GM18498 (cell line): ENCODE measurements around the gene SHISA5.

Experiments
- ATAC-seq: cut with Tn5 transposase; IDR thresholded peaks from one replicate; pipeline ENCODE4 v1.9.1; 2021; ENCODE audit warnings: mild to moderate bottlenecking, moderate library complexity; ENCODE audit not compliant: unreplicated experiment

Gene SHISA5

DNA sequence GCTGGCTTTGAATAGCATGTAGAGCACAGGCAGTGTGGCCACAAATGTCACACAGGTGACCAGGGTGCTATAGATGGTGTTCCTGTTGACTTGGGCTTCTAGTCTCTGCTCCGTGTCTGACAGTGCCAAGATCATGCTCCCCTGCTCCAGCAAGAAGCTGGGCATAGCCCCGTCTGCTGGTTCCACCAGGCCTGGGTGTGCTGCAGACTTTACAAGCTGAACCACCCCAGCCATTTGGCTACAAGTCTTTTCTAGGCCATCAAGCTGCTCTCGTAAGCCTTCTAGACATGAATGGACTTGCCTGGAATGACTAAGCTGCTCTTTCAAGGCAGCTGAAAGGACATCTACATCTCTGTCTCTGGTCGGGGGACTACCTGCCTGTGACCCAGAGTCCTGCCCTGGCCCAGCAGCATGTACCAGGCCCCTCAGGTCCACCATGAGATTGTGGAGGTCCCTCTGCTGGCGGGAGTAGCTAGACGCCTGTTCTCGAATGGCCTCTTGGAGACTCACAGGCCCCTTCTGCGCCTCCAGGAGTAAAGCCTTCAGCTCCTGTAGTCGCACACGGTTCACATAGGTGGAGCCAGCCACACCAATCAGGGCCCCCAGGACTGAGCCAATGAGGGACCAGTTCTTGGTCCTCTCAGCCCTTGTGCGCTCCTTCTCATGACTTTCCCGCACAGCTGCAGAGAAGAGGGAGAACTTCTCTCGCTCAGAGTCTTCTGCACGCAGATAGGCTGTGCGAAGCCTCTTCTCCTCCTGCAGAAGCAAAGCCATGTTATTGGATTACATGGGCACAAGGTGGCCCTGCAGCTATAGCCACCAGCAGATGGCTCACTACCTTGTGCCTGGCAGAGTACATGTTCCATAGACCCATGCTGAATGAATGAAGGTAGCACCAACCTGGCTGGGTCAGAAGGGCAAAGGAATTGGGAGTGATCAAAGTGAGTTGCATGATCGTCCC, 71.3 kb downstream of the SHISA5 start:
- no peak for ATAC-seq

DNA sequence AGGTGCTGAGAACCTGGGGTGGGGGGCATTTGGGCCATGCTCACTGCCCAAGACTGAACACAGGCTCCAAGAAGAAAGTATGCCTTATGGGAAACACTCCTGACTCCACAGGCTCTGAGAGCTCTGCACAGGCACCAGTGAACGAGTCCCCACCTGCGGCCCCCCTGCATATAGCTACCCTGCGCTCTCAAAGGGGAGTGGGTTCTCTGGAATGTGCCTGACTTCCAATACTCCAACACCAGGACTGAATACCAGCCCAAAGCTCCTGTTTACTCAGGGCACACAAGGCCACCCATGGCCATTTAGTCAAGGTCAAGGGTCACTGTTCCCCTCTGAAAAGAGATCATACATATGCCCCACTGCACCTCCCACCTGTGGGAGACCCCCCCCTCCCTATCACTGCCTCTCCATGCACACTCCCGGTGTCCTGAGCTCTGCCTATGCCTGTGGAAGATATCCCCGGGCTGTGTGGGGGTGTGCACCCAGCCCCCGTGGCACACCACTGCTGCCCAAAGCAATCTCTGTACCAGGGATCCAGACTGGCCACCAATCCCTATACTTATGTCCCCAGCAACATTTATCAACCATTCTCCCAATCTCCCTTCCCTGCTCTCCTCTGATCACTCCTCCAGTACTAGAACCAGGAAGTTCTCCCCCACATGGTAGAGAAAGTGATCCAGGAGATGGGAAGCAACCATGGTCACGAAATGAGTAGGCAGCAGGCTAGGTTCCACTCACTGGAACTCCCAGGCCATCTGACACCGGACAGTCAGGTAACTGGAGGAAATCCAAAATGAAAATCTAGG, 72.5 kb downstream of the SHISA5 start:
- no peak for ATAC-seq

DNA sequence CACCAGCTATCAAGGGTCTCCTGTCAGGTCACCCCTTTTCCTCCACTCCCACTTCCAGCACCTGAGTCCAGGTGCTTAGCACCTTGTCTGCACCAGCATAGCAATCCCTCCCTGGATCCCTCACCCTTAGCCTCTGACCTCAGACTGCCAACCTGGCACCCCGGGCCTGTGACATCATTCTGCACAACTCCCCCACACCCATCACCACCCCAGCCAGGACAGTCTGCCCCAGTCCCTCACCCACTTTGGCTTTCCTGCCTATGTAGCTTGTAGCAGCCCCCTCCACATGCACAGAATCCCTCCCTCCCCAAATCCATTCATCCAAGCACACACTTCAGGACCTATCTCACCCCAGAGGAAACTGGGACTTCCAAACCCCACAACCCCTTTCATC, 73.3 kb downstream of the SHISA5 start:
- no peak for ATAC-seq

DNA sequence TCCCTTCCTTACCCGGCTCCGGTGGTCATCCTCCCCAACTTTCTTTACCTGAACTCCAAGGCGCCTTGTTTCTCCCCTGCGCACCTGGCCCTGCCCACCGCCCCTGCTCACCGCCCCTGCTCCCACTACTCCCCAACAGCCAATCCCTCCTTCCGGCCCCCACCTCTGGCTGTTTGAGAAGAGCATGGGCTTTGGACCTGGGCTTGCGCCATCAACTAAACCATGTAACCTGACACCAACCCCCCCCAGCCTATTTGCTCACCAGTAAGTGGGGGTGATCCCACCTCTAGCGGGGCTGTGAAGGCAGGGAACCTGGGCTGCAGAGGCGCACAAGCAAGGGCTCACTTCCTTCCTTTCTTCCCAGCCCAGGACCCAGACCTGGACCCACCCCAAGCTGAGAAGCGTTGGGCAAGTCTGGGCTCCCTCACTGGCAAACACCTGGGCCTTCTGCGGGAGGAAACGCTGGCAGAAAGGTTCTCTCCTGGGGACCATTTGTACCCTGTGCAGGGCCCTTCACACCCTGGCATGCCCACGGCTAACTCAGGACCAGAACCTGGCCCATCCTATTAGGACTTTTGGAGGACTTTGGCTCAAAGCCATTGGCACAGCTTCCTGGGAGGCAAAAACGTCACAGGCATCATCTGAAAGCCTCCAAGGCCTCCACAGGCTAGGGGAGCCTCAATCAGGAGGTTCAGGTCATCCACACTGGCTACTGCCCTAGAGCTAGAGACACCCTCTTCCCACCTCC, 73.8 kb downstream of the SHISA5 start, which contains the start of gene PLXNB1:
Gene PLXNB1, minus strand, starts transcription at position 127 of the 748 bp plus-strand sequence. CDS start 5,475 bp downstream, outside the sequence.
- ATAC-seq: no peak

DNA sequence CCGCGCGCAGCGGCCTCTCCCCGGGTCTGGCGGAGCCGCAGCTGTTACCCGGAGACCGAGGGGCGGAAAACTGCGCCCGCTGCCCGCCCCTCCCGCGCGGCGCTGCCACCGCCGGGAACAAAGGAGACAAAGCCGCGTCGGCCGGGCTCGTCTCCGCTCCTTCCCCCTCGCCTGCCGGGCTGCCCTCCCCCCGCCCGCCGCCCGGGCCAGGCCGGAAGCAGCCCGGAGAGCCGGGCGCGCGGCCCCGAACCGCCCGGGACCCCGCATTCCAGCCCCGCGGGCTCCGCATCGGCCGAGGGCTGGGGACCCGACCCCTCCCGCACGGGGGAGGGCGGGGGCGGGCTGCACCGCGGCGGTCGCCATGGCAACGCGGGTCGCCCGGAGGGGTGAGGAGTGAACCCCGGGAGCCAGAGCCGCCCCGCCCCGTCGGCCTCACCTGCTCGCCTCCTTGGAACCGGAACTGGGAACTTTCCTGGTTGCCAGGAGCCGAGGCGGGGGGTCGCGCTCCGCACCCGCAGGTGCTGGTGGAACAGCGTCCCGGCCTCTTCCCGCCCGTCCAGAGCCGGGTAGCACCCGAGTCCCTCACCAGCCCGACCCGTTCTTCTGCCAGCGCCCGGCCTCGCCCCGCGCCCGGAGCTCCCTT, 74.5 kb downstream of the SHISA5 start:
- peak; percentile 51 for ATAC-seq

DNA sequence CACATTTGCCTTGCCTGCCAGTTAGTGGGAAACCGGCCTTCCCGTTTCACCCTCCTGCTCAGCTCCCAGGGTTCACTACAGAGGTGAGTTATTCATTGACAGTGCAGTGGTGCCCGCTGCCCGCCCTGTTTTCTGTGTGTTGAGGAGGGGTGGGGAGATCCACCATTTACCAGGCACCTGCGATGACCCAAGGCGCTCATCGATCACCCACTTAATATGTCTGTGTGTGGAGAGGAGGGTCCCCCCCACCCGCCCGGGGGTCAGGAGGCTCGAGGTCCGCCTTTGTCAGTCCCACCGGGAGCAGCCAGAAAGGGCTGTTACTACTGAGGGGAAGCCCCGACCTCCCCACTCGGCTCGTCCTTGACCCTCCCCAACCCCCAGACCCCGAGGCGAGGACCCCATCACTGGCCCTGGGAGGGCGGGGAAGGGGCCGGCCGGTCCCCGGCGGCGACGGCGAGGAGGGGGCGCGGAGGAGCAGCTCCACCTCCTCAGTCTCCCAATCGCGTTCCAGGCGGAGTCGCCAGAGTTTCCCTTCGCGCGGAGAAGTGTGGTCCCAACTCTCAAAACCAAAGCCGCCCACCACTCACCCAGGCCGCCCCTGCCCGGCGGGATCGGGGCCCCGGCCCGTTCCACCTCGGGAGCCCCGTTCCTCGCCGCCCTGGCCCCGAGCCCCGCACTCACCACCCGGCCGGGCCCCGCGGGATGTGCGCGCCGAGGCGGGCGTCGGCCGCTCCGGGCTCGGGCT, 75.2 kb downstream of the SHISA5 start:
- ATAC-seq: peak; percentile 37

DNA sequence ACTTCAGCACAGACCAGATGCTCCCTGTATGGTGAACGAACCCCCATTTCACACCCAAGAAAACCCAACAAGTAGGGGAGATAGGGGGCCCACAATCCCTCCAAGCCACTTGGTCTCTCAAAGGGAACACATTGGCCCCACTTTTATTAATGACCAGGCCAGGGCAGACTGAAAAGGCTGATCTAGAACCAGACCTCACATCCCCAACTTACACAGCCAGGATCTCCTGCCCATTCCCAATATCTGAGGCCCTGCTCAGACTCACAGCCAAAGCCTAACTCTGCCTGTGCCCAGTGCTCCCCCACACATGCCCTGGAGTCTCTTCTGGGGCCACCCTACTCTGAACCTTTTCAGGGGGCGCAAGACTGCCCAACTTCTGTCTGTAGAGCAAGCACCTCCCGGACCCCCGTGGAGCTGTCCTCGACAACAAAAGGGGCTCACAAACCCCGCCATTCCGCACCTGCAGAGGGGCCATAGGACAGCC, 75.8 kb downstream of the SHISA5 start:
- no peak for ATAC-seq

DNA sequence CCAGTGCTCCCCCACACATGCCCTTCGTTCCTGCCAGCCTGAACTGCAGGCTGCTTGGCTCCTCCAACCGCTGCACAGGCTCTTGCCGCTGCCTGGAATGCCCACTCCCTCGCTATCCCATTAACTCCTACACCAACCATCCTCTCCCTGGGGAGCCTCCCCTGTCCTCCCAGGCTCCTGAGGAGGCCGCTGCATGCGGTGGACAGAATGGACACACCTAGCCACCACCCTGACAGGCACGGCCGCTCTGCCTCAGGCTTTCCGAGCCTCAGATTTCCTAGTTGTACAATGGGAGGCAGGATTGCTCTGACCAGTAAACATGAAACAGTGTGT, 76.4 kb downstream of the SHISA5 start:
- ATAC-seq: no peak

DNA sequence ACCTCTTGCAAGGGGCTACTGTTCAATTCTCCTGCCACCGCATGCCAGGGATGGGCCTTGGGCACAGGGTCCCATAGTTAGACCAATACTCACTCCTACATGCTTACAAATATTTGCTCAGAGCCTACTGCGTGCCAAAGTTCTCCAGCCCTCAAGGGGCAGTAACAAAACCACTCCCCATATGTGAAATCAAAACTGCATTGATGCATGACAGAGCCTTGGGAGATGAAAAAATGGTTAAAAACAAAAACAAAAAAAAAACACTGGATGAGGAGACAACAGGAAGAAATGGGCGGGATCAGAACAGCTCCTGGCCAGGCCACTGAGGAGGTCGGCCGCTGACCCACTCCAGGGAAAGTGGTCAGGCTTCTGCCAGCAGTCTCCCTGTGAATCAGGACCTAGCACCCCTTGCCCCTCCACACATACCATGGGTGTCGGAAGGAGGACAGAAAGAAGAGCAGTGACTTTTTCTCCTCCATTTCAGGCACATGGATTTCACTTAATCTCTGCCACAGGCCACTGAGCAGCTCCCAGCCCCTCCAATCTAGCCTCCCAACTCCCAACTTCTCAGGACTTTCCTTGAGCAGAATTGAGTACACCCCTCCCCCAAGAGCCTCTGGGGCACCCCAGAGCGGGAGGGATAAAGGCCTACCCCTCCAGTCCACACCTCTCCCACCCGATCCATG, 76.9 kb downstream of the SHISA5 start:
- no peak for ATAC-seq

DNA sequence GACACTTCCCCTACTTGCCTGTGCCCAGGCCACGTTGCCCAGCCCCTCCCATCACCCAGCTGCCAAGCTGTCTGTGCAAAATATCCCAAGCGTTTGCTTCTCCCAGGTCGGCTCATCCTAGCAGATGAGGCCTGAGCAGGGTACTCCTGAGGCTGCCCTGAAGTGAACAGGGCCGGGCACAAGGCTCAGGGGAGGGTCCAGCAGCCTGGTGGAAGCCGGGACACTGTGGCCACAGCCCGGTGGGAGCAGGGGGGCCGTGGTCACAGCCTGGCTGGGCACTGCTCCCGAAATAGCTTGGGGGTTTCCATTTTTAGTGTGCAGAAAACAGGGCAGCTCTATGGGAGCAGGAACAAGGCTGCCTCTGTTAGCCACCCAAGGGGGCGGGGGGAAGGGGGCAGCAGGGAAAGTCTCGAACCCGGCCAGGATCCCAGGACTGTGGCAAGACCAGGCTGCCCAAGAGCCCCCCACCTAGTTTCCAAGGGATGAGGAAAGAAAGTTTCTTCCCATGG, 77.5 kb downstream of the SHISA5 start:
- ATAC-seq: no peak

DNA sequence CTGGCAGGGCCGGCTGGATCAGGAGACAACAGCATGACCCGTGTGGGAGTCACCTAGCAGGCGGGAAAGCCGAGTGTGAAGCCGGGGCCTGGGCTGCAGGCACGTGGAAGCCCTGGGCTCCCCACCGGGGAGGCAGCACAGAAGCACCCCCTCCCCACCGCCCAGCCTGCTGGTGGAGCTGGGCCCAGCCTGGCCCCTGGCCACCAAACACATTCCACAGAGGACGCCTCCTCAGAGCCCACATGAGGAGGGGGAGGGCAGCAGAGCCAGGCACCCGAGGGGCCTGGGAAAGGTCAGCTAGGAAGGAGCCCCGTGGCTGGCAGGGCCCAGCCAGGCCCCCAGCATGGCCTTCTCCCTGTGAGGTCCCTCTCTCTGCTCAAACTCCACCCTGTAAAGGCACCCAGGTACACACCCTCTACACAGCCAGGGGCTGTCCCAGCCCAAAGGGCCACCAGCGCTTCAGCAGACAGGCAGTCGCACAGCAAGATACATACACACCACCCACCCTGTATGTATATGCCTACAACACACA, 78.6 kb downstream of the SHISA5 start:
- ATAC-seq: no peak

DNA sequence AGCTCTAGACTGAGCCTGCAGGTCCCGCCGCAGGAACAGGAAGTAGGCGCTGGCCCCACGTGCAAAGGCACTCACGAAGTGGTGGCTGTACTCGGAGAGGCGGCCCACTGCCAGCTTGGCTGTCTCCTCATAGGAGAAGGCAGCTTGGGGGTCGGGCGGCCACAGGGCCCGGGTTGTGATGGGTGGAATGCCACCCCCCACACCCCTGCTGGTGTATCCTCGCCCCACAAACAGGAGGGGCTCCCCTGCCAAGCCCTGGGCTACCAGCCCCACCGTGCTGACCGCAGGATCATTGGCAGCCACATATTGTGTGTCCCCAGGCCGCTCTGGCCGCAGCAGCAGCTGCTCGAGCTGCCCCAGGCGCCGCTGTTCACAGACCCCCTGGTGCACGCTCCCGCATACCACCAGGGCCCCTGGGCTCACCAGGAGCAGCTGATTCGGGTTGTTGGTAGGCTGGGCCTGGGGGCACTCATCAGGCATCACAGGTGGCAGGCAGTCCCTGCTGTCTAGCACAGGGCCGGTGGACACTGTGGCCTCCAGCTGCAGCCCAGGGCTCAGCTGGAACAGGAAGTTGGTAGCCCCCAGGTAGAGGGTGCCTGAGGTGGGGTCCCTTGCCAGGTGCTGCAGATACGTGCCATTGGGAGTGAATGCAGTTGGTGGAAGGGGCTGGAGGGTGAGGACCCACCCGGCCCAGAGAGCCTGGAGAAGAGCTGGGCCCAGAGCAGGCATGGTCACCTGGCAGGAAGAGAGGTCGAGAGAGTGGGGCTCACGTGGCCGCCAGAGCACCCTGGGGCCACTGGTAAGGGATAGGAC, 79.9 kb downstream of the SHISA5 start:
- no peak for ATAC-seq

DNA sequence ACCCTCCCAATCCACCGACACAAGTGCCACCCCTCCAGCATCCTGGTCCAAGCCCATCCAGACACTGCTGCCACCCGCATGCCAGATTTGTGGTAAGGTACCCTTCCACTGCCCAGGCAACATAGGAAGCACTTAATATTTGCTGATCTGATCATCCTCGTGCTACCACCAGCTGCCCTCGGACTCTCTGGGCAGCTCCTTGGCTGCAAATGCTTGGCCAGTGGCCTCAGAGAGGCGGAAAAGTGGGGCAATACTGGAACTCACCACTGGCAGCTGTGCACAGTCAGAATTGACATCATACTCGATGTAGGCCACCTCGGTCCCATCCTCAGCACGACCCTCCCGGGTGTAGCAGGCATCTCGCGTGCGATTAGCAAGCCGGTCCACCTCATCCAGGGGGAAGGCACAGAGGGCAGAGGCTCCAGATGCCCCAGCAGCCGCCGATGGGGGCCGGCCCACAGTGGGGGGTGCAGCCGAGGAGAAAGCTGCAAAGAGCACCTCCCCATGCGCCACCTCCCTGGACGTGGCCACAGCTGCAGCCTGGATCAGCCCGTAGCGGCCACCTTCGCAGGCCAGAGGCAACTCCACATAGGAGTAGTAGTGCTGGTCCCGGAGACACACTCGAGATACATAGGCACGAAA, 80.6 kb downstream of the SHISA5 start:
- no peak for ATAC-seq

DNA sequence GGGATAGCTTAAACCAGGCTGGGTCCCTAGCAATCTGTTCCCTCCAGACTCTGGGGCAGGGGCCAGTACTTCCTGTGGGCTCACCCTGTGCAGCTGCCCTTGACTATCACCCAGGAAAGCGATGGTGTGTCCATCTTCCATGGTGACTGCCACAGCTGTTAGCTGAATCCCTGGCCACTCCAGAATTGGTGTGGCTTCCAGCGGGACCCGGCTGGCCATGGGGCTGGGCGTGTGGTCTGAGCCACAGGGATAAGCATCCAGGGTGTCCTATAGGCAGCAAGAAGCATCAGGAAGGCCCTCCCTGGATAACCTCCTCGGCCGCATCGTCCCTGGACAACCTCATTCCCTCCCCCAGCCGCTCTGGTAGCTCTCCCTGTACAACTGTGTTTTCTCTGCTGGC, 81.3 kb downstream of the SHISA5 start:
- ATAC-seq: no peak

DNA sequence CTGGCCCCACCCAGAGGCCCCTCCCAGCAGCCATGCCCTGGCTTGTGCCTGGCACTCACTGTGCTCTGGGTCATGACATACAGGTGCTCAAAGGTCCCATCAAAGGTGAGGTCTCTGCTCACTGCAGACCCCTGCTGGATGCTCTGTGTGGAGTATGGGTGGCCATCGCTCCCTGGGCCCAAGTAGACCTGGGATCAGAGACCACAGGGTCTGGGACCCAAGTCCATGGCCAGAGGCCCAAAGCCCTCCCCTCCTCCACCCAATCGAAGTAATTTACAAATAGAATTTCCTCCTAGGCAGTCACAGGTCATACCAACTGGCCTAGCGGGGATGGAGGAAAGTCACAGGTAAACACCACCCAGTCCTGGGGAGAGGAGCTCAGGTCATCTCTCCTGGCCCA, 81.7 kb downstream of the SHISA5 start:
- ATAC-seq: no peak

DNA sequence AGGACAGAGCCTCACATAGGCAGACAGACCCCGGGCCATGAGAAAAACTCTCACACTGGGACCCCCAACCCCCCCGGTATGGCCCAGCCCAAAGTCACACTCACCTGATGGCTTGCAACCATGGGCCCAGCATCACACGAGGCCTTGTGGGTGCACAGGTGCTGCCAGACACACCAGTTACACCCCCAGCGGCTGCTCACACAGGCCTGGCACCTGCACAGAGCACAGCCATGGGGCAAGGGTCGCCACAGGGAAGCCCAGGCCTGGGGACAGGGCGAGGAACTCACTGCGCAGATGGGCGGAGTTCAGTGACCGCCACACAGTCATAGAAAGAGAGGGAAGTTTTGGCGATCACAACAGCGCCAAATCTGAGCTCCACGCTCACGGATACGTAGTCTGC, 83.4 kb downstream of the SHISA5 start:
- ATAC-seq: no peak

DNA sequence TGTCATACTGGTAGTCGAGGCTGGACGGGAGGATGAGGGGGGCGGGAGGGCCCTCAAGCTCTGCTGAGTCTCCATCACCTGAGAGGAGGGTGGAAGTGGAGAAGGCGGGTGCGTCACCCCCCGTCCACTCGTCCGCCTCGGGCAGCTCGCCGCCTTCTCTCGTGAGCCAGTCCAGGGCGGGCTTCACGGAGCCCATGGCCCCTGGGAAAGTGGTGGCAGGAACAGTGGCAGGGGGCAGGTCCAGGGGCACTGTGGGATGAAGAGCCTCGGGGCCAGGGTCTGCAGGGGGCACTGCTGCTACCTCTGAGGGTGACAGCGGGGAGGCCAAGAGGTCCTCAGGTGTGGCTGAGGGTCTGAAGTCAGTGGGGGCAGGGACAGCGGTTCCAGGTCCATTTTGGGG, 84.4 kb downstream of the SHISA5 start:
- ATAC-seq: no peak

DNA sequence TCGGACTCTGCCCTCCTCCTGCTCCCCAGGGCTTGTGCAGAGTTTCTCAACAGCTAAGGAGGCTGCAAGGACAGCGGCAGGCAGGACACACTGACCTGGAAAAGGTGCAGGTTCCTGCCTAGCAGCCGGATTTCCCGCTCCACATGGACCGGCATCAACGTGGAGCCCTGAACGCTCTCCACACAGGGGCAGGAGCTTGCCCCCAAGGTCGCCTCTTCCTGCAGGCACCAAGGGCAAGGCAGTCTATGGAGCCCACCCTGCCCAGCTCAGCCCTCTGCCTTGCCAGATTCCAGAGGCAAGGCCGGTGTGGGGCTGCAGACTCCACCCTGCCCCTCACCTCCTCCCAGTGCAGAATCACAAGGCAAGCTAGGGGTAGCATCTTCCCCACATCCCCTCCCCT, 84.8 kb downstream of the SHISA5 start:
- ATAC-seq: no peak
